ENCODE results near the gene RAB44. TPM values are rescaled to one million over a fixed set of nuclear protein-coding genes. Genes with fewer than 3 reads are reported as not detected.

Gene RAB44
- total RNA-seq, 1 donor from 2014 or later, result 0.16 TPM

DNA sequence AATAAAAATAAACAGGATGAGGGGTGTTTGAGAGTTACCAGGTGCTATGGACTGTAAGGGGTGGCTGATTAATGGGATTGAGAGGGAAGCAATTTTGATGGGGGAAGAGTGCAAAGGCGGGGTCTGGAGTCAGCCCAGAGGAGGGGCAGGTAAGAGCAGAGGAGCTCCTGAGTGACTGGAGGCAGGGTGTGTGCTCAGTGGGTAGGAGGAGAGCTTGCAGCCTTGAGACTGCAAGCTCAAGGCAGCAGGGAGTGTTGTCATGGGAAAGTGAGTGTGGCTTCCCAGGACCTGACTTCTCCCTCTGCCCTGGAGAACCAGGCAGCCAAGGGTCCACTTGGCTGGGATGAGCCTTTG is 54.2 kb downstream of the RAB44 start:
- no peak overlapping the region for H3K4me3 ChIP-seq (ENCODE audit: insufficient read depth, low read depth, low read length)
- H3K4me2 ChIP-seq (ENCODE audit: low read length), result no peak overlapping the region
- Mint-ChIP-seq H3K27me3 (ENCODE audit: low read depth, unreplicated experiment) (peaks cover 10% of the 10 kb centered on the region), H3K4me3 (ENCODE audit: unreplicated experiment) (no peak overlapping the region), H3K4me1 (ENCODE audit: low read depth, unreplicated experiment) (peaks cover 11% of the 10 kb centered on the region), H3K27ac (ENCODE audit: unreplicated experiment) (no peak overlapping the region), H3K9me3 (ENCODE audit: unreplicated experiment) (peaks cover 5% of the 10 kb centered on the region), H3K36me3 (ENCODE audit: low read depth, unreplicated experiment) (peaks cover 3% of the 10 kb centered on the region)
- no peak overlapping the region for H2AFZ ChIP-seq (ENCODE audit: low read depth, low read length)
- no peak for DNase-seq (ENCODE audit: low read depth)
- H3K79me2 ChIP-seq (ENCODE audit: insufficient read depth, low read length), result no peaks in the 10 kb centered on the region
- no peak for TF ChIP-seq EZH2 (IDR thresholded peaks at IDR 0.05; ENCODE audit: insufficient read depth, low read length)
- TF ChIP-seq, protein P1, sequence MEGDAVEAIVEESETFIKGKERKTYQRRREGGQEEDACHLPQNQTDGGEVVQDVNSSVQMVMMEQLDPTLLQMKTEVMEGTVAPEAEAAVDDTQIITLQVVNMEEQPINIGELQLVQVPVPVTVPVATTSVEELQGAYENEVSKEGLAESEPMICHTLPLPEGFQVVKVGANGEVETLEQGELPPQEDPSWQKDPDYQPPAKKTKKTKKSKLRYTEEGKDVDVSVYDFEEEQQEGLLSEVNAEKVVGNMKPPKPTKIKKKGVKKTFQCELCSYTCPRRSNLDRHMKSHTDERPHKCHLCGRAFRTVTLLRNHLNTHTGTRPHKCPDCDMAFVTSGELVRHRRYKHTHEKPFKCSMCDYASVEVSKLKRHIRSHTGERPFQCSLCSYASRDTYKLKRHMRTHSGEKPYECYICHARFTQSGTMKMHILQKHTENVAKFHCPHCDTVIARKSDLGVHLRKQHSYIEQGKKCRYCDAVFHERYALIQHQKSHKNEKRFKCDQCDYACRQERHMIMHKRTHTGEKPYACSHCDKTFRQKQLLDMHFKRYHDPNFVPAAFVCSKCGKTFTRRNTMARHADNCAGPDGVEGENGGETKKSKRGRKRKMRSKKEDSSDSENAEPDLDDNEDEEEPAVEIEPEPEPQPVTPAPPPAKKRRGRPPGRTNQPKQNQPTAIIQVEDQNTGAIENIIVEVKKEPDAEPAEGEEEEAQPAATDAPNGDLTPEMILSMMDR (IDR thresholded peaks at IDR 0.05; ENCODE audit: insufficient read depth, low read depth, low read length), result no peak
- peaks cover 6% of the 10 kb centered on the region for H3K4me1 ChIP-seq (ENCODE audit: insufficient read depth, low read length)
- peaks cover 4% of the 10 kb centered on the region for H3K9me3 ChIP-seq (ENCODE audit: insufficient read depth, low read depth, low read length)
- no peaks in the 10 kb centered on the region for H4K20me1 ChIP-seq (ENCODE audit: insufficient read depth, low read length)
- H3K9ac ChIP-seq (ENCODE audit: low read length), result no peak overlapping the region
- no peak overlapping the region for H3K27ac ChIP-seq (ENCODE audit: low read depth, low read length)
- no peak for FAIRE-seq
- H3K27me3 ChIP-seq (ENCODE audit: insufficient read depth, low read length), result no peaks in the 10 kb centered on the region
- H3K36me3 ChIP-seq (ENCODE audit: insufficient read depth, low read length), result no peaks in the 10 kb centered on the region

DNA sequence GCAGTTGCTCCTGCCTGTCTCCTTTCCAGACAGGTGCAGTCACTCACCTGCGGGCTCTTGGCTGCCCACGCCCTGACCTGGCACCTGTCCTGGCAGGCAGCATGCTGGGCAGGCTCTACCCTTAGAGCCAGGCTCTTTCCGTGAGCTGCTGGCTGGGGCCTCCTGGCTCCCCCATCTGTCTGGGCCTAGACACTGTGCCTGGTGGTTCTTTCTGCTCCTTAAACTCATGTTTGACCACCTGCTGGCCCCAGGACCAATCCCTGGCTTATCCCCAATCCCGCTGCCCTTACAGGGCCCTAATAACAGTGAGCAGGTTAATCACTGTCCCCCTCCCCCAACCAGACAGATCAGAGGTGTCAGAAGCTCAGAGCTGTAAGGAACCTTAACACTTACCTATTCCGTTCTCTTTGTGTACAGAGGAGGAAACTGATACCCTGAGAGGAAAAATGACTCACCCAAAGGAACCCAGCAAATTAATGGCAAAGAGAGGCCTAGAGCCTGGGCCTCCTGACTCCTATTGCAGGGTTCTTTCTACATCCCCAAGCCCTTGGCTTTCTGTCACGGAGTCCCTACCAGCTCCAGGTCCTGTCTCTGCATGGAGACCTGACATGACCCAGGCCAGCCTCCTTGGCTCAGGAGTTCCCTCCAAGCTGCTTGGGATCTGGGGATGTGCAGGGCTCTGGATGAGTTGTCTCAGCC is 54.7 kb downstream of the RAB44 start:
- Histone ChIP-seq H2AFZ (ENCODE audit: low read depth, low read length) (no peak overlapping the region), H3K36me3 (ENCODE audit: insufficient read depth, low read length) (no peaks in the 10 kb centered on the region), H3K27me3 (ENCODE audit: insufficient read depth, low read length) (no peaks in the 10 kb centered on the region), H3K4me3 (ENCODE audit: insufficient read depth, low read depth, low read length) (no peak overlapping the region), H3K9me3 (ENCODE audit: insufficient read depth, low read depth, low read length) (peaks cover 4% of the 10 kb centered on the region), H3K4me1 (ENCODE audit: insufficient read depth, low read length) (peaks cover 6% of the 10 kb centered on the region), H3K4me2 (ENCODE audit: low read length) (no peak overlapping the region), H3K27ac (ENCODE audit: low read depth, low read length) (no peak overlapping the region), H3K79me2 (ENCODE audit: insufficient read depth, low read length) (no peaks in the 10 kb centered on the region), H3K9ac (ENCODE audit: low read length) (no peak overlapping the region), H4K20me1 (ENCODE audit: insufficient read depth, low read length) (no peaks in the 10 kb centered on the region)
- Mint-ChIP-seq H3K27me3 (ENCODE audit: low read depth, unreplicated experiment) (peaks cover 5% of the 10 kb centered on the region), H3K4me1 (ENCODE audit: low read depth, unreplicated experiment) (peaks cover 15% of the 10 kb centered on the region), H3K4me3 (ENCODE audit: unreplicated experiment) (no peak overlapping the region), H3K9me3 (ENCODE audit: unreplicated experiment) (peaks cover 5% of the 10 kb centered on the region), H3K36me3 (ENCODE audit: low read depth, unreplicated experiment) (peaks cover 3% of the 10 kb centered on the region), H3K27ac (ENCODE audit: unreplicated experiment) (no peak overlapping the region)
- no peak for DNase-seq (ENCODE audit: low read depth)
- TF ChIP-seq, protein P1 (IDR thresholded peaks at IDR 0.05; ENCODE audit: insufficient read depth, low read depth, low read length), result no peak
- TF ChIP-seq EZH2 (IDR thresholded peaks at IDR 0.05; ENCODE audit: insufficient read depth, low read length), result no peak
- no peak for FAIRE-seq

DNA sequence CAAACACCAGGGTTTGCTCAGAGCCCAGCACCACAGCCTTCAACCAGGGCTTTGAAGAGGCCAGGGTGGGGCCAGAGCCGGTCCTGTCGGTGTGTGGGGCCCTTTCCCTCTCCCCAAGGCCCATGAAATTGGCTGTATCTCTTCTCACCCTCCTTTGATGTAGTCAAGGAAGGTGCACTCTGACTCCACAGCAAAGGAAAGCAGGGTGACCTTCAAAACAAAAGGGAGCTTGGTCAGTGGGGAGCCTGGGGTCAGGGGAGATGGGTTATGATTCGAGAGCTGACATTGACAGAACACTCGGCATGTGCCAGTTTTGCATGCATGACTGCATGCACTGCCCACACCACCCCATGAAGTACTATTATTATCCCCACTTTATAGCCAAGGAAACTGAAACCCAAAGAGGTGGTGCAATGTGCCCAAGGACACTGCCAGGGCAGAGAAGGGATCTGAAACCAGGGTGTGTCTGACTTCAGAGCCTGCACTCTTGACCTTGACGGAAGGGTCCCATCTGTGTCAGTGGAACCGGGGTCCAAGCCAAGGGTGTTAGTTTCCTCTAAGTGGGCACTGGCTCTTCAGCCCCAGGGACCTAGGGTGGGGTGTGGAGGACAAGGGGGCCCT is 55.4 kb downstream of the RAB44 start:
- Histone ChIP-seq H3K36me3 (ENCODE audit: insufficient read depth, low read length) (no peaks in the 10 kb centered on the region), H3K4me3 (ENCODE audit: insufficient read depth, low read depth, low read length) (no peak overlapping the region), H3K79me2 (ENCODE audit: insufficient read depth, low read length) (no peaks in the 10 kb centered on the region), H3K9ac (ENCODE audit: low read length) (no peak overlapping the region), H3K27me3 (ENCODE audit: insufficient read depth, low read length) (no peaks in the 10 kb centered on the region), H3K9me3 (ENCODE audit: insufficient read depth, low read depth, low read length) (peaks cover 4% of the 10 kb centered on the region), H3K4me2 (ENCODE audit: low read length) (no peak overlapping the region), H2AFZ (ENCODE audit: low read depth, low read length) (no peak overlapping the region), H3K4me1 (ENCODE audit: insufficient read depth, low read length) (peaks cover 6% of the 10 kb centered on the region), H4K20me1 (ENCODE audit: insufficient read depth, low read length) (no peaks in the 10 kb centered on the region), H3K27ac (ENCODE audit: low read depth, low read length) (no peak overlapping the region)
- no peak overlapping the region for H3K4me3 Mint-ChIP-seq (ENCODE audit: unreplicated experiment)
- peaks cover 18% of the 10 kb centered on the region for H3K4me1 Mint-ChIP-seq (ENCODE audit: low read depth, unreplicated experiment)
- peaks cover 5% of the 10 kb centered on the region for H3K9me3 Mint-ChIP-seq (ENCODE audit: unreplicated experiment)
- no peak overlapping the region for H3K27ac Mint-ChIP-seq (ENCODE audit: unreplicated experiment)
- no peak for DNase-seq (ENCODE audit: low read depth)
- no peak for FAIRE-seq
- TF ChIP-seq, protein P1 (IDR thresholded peaks at IDR 0.05; ENCODE audit: insufficient read depth, low read depth, low read length), result no peak
- no peak for TF ChIP-seq EZH2 (IDR thresholded peaks at IDR 0.05; ENCODE audit: insufficient read depth, low read length)
- peaks cover 3% of the 10 kb centered on the region for H3K27me3 Mint-ChIP-seq (ENCODE audit: low read depth, unreplicated experiment)
- peaks cover 3% of the 10 kb centered on the region for H3K36me3 Mint-ChIP-seq (ENCODE audit: low read depth, unreplicated experiment)

All from astrocyte (in vitro differentiated cells and primary cell).